ENCODE measurements around the gene EZH1.
"Not testable (repeated sequence)": the region's sequence is repeated elsewhere in the genome, so short reads cannot be mapped to it uniquely, and the experiment has no call there.

The EZH1 gene

DNA sequence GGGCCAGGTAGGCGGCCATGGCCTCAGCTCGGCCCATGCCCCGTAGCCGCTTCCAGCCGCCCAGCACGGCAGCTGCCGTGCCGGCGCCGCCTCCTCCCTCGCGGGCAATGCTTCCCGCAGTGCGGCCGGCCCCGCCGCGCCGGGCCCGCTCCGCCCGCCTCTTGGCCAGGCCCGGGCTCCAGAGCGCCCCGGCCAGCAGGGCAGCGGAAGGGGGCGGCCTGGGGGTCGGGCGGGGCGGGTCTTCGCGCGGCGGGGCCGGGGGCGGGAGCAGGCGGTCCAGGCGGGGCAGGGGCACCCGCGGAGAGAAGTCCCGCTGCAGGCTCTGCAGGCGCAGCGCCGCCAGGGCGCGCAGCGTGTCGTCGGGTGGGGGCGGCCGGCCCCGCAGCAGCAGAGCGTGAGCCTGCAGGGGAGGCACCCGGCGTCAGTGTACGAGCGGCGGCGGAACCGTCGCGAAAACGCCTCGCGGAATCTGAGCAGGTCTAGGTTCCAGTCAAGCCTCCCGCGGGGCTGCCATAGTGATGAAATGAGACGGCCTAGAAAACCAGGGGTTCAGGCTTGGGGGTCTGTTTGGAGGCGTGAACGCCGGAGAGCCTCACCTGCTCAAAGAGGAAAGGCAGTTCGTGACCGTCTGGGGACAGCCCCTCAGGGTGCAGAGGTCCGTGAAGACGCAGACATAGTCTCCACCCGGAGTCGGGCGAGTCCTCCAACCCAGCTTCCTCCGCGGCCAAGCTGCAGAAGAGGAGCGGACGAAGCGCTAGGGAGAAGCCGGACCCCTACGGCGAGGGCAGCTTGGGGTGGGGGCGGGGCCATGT is 74.7 kb downstream of the EZH1 start:
- no peak for DNase-seq (ENCODE audit: low spot score)

DNA sequence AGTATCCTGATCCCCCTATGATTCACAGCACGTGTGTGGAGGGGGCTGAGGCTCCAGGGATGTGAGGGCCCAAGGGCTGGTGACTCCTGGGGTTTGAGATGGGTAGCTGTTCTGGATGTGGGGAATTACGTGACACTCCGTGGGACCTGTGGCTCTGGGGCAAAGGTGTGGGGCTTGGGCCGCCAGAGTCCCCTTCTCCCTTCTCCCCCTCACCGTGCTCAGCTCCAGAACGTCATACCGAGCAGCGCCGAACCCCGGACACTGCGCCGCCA is 75.2 kb downstream of the EZH1 start:
- no peak for DNase-seq (ENCODE audit: low spot score)

DNA sequence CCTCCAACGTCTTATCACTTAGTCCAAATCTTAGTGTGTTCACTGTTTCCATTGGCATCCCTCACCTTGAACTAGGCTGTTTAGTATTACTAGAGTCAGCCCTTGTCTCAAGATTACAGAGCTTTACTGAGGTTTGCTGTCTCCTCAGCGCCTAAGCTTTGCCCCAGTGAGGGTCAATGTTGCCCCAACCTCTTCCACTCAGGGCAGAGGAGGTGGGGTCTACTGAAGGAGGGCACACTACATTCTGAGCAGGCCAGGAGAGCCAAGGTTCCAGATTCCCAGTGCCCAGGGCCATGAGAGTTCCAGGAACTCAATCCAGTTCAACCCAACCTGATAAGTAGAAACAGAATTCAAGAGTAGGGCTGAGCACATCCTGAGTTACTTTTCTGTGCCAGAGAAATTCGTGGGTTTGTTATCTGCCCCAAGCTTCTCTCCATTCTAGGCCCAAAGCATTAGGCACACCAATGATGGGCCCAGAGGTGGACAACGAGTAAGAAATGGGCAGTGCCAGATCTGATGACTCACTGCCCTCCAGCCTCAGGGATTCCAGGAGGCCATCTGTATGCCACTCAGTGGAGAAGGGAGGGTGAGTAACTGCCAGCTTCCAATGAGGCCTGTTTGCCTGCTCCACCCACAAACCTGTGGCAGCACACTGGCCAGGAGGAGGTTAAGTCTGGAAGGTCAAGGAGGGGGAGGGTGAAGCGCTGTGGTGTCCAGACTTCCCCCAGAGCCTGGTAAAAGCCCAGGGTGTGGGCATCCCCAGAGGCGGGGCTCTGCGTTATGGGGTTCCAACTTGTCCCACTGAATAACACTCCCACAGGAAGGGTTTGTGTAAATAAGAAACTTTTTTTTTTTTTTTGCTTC is 77.5 kb downstream of the EZH1 start:
- peak; percentile 82 for DNase-seq (ENCODE audit: low spot score)

DNA sequence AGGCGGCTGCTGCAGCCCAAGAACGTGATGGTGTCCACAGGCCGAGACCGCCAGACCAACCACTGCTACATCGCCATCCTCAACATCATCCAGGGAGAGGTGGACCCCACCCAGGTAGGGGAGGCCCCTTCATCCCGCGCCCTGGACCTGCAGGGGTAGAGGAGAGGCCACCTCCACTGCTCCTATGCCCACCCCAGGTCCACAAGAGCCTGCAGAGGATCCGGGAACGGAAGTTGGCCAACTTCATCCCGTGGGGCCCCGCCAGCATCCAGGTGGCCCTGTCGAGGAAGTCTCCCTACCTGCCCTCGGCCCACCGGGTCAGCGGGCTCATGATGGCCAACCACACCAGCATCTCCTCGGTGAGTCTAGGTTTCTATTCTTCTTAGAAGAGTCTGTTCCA is 78.7 kb downstream of the EZH1 start:
- DNase-seq (ENCODE audit: low spot score): not testable (repeated sequence)

- DNase-seq (ENCODE audit: low spot score): no peak
Observed at GRCh38 chr17:42665581-42666001, 79.2 kb downstream of the EZH1 start.

GRCh38 chr17:42660692-42661345 is 84.0 kb downstream of the EZH1 start:
- peak; percentile 72 for DNase-seq (ENCODE audit: low spot score)

DNA sequence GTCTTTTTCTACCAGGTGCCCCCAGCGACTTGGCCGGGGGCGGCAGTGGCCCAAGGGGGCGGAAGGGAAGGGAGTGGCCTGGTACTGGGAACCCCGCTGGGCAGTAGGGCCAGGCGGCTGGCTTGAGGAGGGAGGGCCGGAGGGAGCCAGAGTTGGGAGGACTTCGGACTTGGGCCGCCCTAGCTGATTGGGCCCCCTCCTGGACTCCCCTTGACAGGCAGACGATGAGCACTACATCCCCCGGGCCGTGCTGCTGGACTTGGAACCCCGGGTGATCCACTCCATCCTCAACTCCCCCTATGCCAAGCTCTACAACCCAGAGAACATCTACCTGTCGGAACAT is 84.9 kb downstream of the EZH1 start:
- DNase-seq (ENCODE audit: low spot score): not testable (repeated sequence)

- peak; percentile 98 for DNase-seq (ENCODE audit: low spot score)
Observed at GRCh38 chr17:42659079-42659931, 85.5 kb downstream of the EZH1 start, which contains the start of gene TUBG2. Gene TUBG2, plus strand, starts transcription at chr17:42659284. Its CDS starts 220 bp downstream, at chr17:42659504.

- DNase-seq (ENCODE audit: low spot score): no peak
Observed at GRCh38 chr17:42657824-42658588, 86.8 kb downstream of the EZH1 start.

DNA sequence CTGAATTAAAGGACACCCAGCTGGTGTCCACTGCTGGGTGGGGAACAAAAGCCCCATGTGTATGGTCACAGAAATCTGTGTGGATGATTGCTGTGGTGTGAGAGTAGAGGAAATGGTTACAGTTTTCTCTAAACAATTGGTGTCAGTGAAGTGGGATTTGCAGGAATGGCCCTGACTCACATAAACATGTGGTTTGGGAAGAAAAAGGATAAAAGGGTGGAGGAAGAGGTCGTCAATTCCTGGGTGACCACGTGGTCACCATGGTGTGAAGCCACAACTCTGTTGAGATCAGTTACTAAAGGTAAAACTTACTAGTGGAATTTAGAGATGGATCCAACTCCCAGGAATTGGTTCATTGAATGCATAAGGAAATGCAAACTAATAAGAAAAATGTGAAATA is 89.3 kb downstream of the EZH1 start:
- no peak for DNase-seq (ENCODE audit: low spot score)

GRCh38 chr17:42653179-42654124 is 91.4 kb downstream of the EZH1 start:
- peak; percentile 82 for DNase-seq (ENCODE audit: low spot score)

DNA sequence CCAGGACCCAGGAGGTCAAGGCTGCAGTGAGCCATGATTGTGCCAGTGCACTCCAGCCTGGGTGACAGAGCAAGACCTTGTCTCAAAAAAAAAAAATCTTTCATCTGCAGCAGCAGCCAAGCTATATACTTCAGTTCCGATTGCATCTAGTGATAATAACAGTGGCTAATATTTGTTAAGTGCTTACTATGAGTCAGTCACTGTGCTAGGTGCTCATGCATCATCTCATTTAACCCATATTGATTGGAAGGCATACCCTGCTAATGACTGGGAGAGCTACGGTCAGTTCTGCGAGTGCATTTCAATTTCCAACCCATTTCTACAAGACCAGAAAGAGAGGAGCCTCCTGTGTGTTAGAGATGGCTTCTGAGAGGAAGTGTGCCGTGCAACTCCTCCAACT is 93.4 kb downstream of the EZH1 start:
- no peak for DNase-seq (ENCODE audit: low spot score)
